ENCODE data around the gene TCEA3. TPM values are rescaled to one million over a fixed set of nuclear protein-coding genes. Genes with fewer than 3 reads are reported as not detected.
A peak's percentile ranks its signal among the peaks of the same experiment; 100 is the strongest.

The TCEA3 gene
- total and polyA plus RNA-seq, 10 of the 15 experiments (the other 5 are each of a cell fraction or from before 2014, with no cell fraction given), result 0.06 to 0.23 (median 0.08) TPM; not detected in 7

DNA sequence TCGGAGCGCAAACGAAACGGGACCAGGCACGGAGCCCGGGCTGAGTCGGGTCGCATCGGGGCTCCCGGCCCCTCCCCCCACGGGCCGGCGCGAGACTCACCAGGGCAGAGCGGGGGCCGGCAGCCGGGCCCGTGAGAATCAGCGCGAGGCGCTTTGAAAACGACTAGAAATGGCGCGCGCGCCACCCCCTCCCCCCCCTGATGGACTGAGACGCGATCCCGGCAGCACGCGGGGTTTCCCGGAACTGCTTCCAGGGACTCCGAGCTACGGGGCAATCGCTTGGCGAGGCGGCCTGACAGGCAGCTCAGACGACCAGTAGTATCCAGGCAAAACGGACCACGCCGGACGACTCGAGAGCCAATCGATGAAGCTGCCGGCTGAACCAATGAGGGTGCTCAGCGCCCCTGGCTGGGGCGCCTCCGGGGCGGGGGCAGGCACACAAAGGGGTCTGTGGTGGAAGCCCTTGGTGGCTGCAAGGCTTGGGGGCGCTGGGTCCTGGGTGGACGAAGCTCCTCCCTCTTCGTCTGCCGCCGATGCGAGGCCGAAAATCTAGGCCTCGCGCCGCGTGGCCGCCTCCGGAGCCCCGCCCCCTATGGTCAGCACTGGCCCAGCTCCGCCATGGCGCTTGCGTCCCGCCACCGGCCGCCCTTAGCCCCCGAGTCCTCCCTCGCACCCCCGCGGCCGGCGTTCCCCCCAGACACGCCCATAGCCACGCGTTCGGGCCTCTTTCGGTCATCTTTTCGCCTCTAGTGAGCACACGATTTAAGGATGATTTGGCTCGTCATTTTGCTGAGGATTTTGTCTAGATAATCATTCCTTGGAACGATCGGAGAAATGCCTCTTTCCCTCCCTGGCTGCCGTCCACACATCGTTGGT, 80.2 kb downstream of the TCEA3 start, which contains the start of gene HNRNPR (continued):
- TF ChIP-seq, protein P1, sequence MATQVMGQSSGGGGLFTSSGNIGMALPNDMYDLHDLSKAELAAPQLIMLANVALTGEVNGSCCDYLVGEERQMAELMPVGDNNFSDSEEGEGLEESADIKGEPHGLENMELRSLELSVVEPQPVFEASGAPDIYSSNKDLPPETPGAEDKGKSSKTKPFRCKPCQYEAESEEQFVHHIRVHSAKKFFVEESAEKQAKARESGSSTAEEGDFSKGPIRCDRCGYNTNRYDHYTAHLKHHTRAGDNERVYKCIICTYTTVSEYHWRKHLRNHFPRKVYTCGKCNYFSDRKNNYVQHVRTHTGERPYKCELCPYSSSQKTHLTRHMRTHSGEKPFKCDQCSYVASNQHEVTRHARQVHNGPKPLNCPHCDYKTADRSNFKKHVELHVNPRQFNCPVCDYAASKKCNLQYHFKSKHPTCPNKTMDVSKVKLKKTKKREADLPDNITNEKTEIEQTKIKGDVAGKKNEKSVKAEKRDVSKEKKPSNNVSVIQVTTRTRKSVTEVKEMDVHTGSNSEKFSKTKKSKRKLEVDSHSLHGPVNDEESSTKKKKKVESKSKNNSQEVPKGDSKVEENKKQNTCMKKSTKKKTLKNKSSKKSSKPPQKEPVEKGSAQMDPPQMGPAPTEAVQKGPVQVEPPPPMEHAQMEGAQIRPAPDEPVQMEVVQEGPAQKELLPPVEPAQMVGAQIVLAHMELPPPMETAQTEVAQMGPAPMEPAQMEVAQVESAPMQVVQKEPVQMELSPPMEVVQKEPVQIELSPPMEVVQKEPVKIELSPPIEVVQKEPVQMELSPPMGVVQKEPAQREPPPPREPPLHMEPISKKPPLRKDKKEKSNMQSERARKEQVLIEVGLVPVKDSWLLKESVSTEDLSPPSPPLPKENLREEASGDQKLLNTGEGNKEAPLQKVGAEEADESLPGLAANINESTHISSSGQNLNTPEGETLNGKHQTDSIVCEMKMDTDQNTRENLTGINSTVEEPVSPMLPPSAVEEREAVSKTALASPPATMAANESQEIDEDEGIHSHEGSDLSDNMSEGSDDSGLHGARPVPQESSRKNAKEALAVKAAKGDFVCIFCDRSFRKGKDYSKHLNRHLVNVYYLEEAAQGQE (IDR thresholded peaks at IDR 0.05; ENCODE audit: low read depth, low read length), result peak; percentile 15; the same call in 1 of the 2 replicates
- peak; percentile 19 for TF ChIP-seq SIX5 (IDR thresholded peaks at IDR 0.05; ENCODE audit: low read depth, low read length, severe bottlenecking)
- TF ChIP-seq TARDBP (IDR thresholded peaks at IDR 0.05; ENCODE audit: borderline replicate concordance), result 0 out of 2 replicates have a peak, but pooled peaks have one; percentile 38
- TF ChIP-seq SPI1 (IDR thresholded peaks at IDR 0.05; ENCODE audit: borderline replicate concordance, insufficient read depth, low read depth, low read length), result 0 out of 2 replicates have a peak, but pooled peaks have one; percentile 6
- TF ChIP-seq POLR2AphosphoS5 (IDR thresholded peaks at IDR 0.05; ENCODE audit: low read length), result peak; percentile 92
- peak; percentile 72; the same call in 1 of the 2 replicates for TF ChIP-seq PAX5 (IDR thresholded peaks at IDR 0.05; ENCODE audit: borderline replicate concordance, low read depth, low read length)
- TF ChIP-seq SIN3A (IDR thresholded peaks at IDR 0.05; ENCODE audit: low read depth, low read length), result peak; percentile 59; the same call in 1 of the 2 replicates
- TF ChIP-seq USF1 (IDR thresholded peaks at IDR 0.05; ENCODE audit: borderline replicate concordance, extremely low read length, insufficient read depth, low read depth, low read length), result no peak
- TF ChIP-seq RELB (IDR thresholded peaks at IDR 0.05; ENCODE audit: low read depth), result 0 out of 2 replicates have a peak, but pooled peaks have one; percentile 14
- peak in 1 of 2 experiments; percentile 53; a peak in 2 of 3 replicates for TF ChIP-seq EGR1 (IDR thresholded peaks at IDR 0.05; ENCODE audit: borderline replicate concordance in 1 of 2, low read depth in 2 of 2, low read length in 2 of 2)
- 0 out of 2 replicates have a peak, but pooled peaks have one; percentile 3 for TF ChIP-seq SMC3 (IDR thresholded peaks at IDR 0.05; ENCODE audit: borderline replicate concordance, low read length)
- TF ChIP-seq, protein P2, sequence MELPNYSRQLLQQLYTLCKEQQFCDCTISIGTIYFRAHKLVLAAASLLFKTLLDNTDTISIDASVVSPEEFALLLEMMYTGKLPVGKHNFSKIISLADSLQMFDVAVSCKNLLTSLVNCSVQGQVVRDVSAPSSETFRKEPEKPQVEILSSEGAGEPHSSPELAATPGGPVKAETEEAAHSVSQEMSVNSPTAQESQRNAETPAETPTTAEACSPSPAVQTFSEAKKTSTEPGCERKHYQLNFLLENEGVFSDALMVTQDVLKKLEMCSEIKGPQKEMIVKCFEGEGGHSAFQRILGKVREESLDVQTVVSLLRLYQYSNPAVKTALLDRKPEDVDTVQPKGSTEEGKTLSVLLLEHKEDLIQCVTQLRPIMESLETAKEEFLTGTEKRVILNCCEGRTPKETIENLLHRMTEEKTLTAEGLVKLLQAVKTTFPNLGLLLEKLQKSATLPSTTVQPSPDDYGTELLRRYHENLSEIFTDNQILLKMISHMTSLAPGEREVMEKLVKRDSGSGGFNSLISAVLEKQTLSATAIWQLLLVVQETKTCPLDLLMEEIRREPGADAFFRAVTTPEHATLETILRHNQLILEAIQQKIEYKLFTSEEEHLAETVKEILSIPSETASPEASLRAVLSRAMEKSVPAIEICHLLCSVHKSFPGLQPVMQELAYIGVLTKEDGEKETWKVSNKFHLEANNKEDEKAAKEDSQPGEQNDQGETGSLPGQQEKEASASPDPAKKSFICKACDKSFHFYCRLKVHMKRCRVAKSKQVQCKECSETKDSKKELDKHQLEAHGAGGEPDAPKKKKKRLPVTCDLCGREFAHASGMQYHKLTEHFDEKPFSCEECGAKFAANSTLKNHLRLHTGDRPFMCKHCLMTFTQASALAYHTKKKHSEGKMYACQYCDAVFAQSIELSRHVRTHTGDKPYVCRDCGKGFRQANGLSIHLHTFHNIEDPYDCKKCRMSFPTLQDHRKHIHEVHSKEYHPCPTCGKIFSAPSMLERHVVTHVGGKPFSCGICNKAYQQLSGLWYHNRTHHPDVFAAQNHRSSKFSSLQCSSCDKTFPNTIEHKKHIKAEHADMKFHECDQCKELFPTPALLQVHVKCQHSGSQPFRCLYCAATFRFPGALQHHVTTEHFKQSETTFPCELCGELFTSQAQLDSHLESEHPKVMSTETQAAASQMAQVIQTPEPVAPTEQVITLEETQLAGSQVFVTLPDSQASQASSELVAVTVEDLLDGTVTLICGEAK (IDR thresholded peaks at IDR 0.05; ENCODE audit: borderline replicate concordance), result peak; percentile 30; the same call in 1 of the 2 replicates
- TF ChIP-seq, protein P3, sequence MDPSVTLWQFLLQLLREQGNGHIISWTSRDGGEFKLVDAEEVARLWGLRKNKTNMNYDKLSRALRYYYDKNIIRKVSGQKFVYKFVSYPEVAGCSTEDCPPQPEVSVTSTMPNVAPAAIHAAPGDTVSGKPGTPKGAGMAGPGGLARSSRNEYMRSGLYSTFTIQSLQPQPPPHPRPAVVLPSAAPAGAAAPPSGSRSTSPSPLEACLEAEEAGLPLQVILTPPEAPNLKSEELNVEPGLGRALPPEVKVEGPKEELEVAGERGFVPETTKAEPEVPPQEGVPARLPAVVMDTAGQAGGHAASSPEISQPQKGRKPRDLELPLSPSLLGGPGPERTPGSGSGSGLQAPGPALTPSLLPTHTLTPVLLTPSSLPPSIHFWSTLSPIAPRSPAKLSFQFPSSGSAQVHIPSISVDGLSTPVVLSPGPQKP (IDR thresholded peaks at IDR 0.05; ENCODE audit: low read depth, low read length), result no peak; the same call in 1 of the 2 replicates
- TF ChIP-seq NFYB (IDR thresholded peaks at IDR 0.05; ENCODE audit: insufficient read depth, low read depth, low read length), result peak; percentile 96
